DMS153 treated with DMSO at 0.1 percent for 48 hours (cell line): Measurements from ENCODE around the gene TLE5.
A peak's percentile ranks its signal among the peaks of the same experiment; 100 is the strongest.
"Not testable (repeated sequence)": the region's sequence is repeated elsewhere in the genome, so short reads cannot be mapped to it uniquely, and the experiment has no call there.

ENCODE experiments used
- DNase-seq: peaks from one replicate; lab custom pipeline; 2025; ENCODE audit not compliant: unreplicated experiment; lab: John Stamatoyannopoulos, UW

TLE5 gene

DNA sequence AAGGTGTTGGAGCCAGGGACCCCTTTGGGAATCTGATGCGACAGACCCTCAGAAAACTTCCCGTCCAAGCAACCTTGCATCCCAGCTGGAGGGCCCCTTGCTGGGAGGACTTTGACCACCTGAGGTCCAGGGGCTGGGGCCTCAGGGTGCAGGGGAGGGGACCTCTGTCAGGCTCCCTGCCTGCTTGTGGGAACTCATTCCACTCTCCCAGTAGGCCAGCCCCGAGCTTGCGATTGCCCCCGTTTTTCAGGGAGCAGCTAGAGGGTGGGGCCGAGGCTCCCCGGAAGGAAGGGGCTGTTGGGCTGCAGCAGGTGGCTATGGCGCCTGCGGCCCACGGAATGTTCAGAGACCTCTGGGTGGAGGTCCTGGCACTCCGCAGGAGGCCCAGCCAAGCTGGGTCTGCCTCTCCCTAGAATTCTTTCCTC, 34.6 kb upstream of the TLE5 start:
- DNase-seq = no peak

DNA sequence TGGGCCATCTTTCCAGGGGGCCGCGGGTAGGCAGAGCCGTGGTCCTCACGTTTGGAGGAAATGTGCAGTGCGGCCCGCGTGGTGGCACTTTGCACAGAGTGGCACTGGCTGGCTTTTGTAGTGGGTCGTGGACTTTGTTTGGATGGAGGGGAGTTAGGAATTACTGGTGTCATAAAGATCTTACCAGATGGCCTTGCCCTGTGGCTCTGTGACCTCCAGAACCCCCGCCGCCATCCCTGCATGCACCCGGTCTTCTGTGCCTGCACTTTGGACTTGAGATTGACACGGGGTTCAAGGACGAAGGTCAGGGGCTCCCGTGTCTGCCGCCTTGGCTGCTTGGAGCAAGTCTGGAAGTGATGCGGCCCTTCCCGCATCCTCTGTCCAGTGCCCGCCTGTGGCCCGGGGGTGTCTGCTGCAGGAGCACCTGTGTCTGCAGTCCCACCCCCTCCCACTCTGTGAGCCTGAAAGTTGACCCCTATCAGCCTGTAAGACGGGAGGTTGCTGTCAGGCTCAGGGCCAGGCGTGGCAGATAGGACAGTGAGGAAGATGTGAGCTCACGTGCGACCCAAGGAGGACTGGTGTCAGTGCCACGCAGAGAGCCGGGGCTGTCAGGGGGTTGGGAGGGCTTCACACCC, 34.1 kb upstream of the TLE5 start:
- DNase-seq = no peak

DNA sequence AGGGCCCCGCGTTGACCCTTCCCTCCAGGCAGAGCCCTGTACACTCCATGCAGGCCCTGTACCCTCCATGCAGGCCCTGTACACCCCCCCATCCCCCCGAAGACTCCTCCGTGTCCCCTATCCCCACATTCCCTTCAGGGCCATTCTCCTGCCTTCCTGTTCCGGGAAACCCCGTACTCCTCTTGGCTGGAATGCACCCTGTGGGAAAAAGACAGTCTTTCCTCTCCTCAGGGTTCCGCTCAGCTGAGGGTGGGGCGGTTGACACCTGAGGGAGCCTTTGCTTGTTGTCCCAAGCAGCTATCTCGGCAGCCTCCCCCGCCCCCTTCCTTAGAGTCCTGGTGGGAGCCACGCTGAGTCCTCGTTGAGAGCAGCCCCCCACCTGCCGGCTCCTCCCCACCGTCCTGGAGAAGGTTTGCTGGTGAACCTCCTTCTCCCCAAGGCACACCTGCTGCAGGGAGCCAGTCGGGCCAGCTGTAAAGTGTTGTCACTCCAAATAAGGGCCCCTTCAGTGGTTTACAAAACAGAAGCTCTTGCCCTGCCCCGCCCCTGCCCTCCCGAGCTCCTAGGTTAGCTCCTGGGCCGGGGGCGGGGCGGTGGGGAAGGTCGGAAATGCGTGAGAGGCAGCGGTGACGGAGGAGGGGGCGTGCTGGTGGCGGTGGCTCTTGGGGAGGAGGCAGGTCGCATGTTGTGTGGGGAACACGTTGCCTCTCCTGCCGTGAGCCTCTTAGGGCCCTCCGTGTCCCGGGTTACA, 33.3 kb upstream of the TLE5 start:
- DNase-seq = no peak

DNA sequence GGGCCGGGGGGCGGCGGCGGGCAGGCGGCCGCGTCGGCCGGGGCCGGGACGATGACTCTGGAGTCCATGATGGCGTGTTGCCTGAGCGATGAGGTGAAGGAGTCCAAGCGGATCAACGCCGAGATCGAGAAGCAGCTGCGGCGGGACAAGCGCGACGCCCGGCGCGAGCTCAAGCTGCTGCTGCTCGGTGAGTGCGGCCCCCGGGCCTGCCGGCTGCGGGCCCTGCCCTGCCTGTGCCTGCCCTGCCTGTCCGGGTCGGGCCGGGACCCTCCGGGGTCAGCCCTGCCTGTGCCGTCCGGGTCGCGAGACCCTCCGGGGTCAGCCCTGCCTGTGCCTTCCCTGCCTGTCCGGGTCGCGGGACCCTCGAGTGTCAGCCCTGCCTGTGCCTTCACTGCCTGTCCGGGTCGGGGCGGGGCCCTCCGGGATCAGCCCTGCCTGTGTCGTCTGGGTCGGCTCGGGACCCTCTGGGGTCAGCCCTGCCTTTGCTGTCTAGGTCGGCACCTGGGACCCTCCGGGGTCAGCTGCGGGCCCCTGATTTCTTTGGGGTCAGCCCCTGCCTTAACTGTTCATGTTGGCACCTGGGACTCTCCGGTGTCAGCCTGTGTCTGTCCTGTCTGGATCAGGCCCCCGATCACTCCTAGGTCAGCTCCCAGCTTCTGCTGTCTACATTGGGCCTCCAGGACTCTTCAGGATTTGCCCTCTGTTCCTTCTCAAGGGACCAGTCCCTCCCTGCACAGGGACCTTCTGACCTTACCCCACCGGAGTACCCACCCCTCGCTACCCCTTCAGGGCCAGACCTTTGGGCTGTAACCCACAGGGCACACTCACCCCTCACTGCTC, 32.5 kb upstream of the TLE5 start:
- DNase-seq = no peak

DNA sequence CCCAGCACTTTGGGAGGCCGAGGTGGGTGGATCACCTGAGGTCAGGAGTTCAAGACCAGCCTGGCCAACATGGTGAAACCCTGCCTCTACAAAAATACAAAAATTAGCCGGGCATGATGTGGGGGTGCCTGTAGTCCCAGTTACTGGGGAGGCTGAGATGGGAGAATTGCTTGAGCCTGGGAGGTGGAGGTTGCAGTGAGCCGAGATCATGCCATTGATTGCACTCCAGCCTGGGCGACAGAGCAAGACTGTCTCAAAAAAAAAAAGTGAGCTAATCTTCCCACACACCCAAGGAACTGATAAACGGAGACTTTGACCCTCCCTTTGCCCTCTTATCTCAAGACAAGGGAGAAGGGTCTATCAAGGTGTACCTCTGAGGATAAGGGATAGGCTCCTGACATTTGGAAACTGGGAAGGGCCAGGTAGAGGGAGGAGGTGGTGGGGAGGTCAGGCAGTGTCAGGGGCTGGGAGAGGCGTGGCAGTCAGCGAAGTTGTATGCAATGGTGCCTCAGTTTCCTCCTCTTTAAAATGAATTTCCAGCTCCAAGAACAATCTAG, 27.1 kb upstream of the TLE5 start:
- not testable (repeated sequence) for DNase-seq

DNA sequence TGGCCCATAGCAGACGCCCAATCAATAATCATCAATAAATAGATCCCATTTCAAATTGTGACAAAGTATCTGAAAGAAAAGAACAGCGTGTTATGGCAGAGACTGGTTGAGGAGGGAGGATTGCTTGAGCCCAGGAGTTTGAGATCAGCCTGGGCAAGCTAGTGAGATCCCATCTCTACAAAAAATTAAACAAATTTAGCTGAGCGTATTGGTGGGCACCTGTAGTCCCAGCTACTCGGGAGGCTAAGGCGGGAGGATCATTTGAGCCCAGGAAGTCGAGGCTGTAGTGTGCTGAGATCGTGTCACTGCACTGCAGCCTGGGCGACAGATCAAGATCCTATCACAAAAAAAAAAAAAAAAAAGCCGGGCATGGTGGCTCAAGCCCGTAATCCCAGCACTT, 25.5 kb upstream of the TLE5 start:
- DNase-seq = no peak

DNA sequence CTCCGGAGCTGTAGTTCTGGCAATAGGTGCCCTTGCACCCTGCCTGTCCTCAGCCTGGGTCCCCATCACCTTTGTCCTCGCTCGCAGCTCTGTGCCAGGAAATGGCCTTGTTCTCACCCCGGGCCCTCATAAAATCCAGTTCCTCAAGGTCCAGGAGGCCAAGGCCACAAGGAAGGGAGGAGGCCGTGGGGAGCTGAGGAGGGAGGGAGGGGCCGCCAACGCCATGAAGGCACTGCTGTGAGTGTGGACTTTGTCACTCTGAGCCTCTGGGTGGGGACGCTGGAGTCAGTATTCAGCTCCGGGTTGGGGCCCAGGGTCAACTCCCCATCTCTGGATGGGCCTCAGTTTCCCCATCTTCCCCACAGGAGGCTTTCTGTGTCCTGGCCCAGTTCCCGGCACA, 22.6 kb upstream of the TLE5 start:
- DNase-seq = no peak

DNA sequence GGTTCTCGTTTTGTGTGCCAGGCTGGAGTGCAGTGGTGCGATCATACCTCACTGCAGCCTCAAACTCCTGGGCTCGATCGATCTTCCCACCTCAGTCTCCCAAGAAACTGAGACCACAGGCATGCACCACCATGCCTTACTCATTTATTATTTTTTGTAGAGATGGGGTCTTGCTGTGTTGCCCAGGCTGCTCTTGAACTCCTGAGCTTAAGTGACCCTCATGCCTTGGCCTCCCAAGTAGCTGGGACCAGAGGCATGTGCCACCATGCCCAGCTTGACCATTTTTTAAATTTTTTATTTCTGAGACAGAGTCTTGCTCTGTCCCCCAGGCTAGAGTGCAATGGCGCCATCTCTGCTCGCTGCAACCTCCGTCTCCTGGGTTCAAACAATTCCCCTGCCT, 21.7 kb upstream of the TLE5 start:
- DNase-seq = no peak

DNA sequence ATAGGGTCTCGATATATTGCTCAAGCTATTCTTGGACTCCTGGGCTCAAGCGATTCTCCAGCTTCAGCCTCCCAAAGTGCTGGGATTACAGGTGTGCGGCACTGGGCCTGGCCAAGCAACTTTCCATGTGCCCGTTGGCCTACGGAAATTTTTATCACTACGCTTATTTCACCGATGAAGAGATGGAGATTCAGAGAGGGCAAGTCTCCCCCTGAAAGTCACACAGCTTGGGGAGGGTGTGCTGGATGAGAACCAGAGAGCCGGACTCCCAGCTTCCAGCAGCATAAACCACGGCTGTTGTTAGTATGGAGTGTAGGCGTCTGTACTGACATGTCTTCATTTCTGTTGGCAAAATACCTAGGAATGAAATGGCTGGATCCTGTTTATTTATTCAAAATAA, 20.0 kb upstream of the TLE5 start:
- DNase-seq = no peak

DNA sequence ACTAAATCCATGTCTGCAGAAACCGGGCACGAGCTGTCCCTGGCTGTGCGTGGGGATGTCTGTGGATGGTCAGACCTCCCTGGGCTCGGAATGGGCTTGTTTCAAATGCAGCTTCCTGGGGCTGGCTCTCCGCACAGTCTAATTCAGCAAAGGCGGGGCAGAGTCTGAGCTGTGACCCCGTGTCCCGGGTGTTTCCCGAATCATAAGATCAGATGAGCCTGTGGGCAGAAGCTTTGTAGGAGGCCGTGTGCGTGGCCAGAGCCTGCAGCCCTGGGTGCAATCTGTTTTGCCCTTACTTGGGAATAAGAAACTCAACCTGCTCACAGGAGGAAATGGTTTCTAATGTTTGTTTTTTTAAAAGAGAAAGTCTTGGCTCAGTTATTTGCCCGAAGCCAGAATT, 18.0 kb upstream of the TLE5 start:
- DNase-seq = no peak

DNA sequence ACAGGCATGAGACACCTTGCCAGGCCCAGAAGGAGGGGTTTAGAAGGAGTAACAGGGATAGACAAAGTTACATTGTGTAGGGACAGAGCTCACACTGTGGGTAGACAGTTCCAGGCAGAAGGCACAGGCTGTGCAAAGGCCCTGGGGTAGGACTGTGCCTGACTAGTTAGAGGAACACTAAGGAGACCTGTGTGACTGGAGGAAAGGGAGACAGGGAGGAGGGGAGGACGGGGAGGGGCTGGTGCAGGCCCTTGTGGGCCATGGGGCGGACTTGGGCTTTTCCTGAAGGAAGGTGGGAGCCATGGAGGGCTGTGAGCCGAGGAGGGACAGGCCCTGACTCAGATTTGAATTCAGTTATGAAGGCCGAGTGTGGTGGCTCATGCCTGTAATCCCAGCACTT, 17.3 kb upstream of the TLE5 start:
- no peak for DNase-seq

DNA sequence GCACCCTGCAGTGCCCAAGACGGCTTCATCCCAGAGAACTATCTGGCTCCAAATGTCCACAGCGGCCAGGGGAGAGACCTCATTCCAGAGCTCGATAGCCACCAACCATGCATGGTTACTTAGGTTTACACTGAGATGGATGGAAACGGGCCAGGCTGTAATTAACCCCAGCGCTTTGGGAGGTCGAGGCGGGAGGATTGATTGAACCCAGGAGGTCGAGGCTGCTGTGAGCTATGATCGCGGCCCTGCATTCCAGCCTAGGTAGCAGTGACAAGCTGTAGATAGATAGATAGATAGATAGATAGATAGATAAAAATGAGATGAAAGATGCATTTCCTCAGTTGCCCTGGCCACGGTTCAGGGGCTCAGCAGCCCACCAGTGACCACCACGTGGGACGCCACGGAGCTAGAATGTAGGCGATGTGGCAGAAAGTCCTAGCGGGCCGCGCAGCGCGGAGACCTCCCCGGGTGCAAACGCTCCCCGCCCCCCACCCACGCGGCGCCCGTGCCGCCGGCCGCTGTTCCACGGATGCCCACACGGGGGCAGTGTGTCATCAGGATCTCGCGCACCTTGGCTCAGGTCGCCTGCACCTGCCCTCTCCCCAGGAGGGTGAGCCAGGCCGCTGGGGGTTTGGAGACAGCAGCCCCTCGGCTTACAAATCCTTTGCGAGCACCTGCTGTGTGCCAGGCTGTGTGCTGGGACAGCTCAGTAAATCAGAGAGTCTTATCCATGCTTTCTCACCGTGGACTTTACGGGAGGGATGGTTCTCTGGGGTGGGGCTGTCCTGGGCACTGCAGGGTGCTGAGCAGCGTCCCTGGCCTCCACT, 13.5 kb upstream of the TLE5 start:
- DNase-seq = peak; percentile 30

DNA sequence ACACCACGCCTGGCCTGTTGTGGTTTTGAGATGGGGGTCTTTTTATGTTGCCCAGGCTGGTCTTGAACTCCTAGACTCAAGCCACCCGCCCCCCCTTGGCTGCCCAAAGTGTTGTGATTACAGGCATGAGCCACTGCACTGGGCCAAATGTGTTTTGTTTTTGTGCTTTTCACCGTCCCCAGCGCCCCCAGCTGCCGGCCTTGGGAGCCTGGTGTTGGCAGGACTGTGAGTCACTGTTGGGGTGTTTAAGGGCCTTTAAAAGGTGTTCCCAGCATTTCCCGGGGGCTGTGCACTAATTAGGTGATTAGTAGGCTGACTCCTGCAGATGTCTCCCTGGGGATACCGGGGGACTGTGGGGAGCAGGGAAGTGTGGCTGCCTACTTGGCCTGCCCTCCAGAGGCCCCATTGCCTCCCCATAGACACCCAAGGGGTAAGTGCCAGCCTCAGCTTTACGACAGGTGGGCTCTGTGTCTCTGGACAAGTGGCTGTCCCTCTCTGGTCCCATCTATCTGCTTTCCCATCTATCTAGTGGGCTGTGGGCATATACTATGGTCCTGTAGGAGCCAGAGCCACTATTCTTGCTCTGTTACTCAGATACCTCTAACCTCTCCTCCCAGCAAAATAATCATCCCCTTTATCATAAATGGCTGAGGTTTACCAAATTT, 11.8 kb upstream of the TLE5 start:
- no peak for DNase-seq

DNA sequence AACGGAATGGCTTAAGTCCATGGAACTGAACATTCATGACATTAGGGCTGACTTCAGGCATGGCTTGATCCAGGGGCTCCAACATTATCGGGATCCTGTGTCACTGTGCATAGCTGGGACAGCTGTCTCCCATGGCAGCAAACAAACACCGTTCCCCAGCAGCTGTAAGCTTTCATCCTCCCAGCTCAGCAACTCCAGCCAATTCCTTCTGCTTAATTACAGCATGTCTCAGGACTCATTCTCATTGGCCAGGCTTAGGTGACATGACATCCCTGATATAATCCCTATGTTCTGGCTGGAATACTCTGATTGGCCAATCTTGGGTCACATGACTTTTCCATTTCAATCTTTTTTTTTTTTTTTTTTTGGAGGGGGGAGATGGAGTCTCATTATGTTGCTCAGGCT, 10.9 kb upstream of the TLE5 start:
- peak; percentile 97 for DNase-seq

DNA sequence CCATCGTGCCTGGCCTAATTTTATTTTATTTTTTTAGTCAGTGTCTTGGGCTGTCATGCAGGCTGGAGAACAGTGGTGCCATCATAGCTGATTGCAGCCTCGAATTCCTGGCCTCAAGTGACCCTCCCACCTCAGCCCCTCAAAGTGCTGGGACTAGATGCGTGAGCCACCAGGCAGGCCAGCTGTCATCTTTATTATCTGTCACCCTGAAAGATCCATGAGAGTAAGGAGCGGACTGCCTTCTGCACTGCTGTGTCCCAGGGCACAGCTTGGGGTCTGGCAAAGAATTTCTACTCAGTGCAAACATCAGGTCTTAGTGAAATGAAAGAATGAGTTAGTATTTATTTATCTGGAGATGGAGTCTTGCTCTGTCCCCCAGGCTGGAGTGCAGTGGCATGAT, 9.5 kb upstream of the TLE5 start:
- no peak for DNase-seq

DNA sequence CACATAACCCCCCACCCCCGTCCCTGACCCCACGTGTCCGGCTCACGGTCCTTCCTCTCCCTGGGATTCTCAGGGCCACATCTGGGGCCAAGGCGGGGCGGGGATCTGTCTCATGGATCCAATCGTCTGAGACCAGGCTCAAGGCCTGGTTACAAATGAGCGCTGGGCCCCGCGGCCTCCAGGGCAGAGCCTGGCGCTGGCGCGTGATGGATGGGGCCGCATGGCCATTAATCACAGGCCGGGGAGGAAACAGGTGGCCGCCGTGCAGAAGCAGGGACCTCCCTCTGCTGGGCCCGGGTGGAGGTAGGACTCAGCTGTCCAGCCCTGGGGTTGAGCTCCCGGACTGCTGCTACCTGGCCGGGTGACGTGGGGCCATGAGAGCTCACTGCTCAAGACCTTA, 5.8 kb upstream of the TLE5 start:
- DNase-seq = peak; percentile 68

DNA sequence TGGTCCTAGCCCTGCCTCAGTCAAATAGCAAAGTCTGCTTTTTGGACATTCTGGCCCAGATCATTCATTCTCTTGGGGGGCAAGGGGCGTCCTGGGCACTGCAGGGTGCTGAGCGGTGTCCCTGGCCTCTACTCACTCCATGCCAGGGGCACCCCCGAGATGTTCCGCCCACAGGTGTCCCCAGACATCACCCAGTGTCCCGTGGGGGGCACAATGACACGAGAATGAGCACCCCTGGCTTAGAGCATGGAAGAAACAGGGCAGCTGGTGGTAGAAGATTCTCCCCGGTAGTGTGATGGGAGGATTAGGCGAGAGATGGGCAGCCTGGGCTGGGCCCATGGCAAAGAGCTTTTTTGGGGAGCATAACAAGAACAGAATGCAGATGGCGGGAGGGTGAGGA, 5.3 kb upstream of the TLE5 start:
- DNase-seq = no peak

DNA sequence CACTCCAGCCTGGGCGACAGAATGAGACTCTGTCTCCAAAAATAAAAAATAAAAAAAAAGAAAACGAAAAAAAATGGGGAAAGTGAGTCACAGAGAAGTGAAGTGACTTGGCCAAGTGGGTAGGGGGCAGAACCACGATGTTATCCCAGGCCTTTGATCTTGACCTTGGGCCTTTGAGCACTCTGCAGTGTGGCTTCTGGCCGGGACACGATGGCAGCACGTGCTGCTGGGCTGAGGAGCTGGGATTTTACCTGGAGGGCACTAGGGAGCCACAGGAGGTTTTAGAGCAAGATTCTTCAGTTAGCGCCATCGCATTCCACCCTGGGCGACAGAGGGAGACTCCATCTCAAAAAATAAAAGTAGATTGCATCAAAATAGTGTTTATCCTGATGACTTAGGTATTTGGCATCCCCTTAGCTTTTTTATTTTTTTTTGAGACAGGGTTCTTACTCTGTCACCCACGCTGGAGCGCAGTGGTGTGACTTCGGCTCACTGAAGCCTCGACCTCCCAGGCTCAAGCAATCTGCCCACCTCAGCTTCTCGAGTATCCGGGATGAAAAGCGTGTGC, 4.3 kb upstream of the TLE5 start:
- DNase-seq = no peak

DNA sequence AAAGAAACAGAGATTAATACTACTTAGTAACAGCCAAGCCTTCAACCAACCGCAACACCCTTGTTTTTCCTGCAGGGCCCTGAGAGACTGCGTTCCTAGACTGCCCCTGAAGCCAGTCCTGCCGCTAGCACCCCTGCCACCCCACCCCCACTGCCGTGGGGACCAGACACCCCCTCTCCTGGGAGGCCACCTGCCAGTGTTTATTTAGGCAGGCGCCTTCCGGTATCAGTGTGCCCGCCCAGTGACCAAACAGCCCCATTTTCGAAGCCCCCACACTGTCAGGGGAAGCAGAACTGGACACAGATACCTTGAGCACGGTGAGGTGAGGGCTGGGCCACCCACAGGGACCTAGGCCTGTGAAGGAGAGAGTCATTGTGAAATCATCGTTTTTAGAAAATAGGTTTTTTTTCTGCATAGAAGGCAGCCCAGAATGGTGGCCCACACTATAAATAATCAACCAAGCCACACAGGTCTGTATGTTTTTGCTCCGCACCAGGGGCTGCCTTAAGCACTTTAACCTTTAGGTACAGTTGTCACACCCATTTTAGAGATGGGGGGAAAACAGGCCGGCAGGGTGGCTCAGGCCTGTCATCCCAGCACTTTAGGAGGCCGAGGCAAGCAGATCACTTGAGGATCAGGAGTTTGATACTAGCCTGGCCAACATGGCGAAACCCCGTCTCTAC, 3.5 kb upstream of the TLE5 start:
- DNase-seq = peak; percentile 80

DNA sequence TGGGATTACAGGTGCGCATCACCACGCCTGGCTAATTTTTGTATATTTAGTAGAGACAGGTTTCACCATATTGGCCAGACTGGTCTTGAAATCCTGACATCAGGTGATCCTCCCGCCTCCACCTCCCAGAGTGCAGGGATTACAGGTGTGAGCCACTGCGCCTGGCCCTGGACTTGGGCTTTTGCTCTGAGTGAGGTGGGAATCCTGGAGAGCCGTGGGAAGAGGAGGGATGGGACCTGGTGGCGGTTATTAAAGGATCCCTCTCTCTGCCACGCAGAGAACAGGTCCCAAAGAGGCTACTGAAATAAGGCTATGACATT, 1.7 kb upstream of the TLE5 start:
- DNase-seq = no peak
